Measurements from ENCODE around the gene ZSCAN10. TPM values are rescaled to one million over a fixed set of nuclear protein-coding genes. Genes with fewer than 3 reads are reported as not detected.

The ZSCAN10 gene
- total and polyA plus RNA-seq, 9 of the 15 experiments (the other 6 are each of a cell fraction or from before 2014, with no cell fraction given), result 0.22 TPM; not detected in 8

DNA sequence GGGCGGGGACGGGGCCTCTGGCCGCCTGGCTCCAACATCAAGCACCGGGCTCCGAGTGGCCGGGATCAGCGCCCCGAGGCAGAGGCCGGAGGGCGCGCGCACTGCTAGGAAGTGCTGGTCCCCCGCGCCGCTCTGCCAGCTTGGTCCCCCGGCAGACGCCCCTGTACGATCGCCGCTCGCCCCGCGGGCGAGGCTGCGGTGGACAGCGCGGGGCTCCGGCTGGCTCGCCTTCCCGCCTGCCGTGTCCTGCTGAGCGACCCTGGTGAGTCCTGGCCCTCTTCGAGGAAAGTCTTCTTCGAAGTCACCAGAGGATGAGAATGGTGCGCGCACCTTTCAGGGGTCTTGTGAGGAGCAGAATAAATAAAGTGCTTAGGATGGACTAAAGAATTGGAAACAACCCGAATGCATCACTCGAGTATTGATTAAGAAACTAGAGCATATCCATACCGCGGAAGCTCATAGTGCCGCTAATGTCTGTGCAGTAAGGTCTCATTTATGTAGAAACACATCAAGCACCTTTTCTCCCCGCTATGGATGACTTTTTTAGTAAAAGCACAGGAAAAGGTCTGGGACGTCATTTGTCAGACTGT is 36.1 kb upstream of the ZSCAN10 start (continued):
- TF ChIP-seq BCLAF1 (IDR thresholded peaks at IDR 0.05; ENCODE audit: borderline replicate concordance in 1 of 2, control insufficient read depth in 1 of 2, low read depth in 2 of 2, low read length in 1 of 2), result no peak
- no peak for TF ChIP-seq FOXM1 (IDR thresholded peaks at IDR 0.05; ENCODE audit: low read depth)
- TF ChIP-seq FOXM1 (CRISPR knock-in tag; IDR thresholded peaks at IDR 0.05; ENCODE audit: low read depth), result no peak
- no peak for TF ChIP-seq PTRF (tag; IDR thresholded peaks at IDR 0.05)
- TF ChIP-seq ZNF212 (CRISPR knock-in tag; IDR thresholded peaks at IDR 0.05), result no peak
- TF ChIP-seq MEF2A (IDR thresholded peaks at IDR 0.05; ENCODE audit: control insufficient read depth, low read depth, low read length), result no peak
- peak; percentile 79 for TF ChIP-seq KDM5B (IDR thresholded peaks at IDR 0.05; ENCODE audit: insufficient replicate concordance, low read depth, low read length)
- no peak for TF ChIP-seq ZNF79 (CRISPR knock-in tag; IDR thresholded peaks at IDR 0.05; ENCODE audit: low read depth)
- TF ChIP-seq, protein P1, sequence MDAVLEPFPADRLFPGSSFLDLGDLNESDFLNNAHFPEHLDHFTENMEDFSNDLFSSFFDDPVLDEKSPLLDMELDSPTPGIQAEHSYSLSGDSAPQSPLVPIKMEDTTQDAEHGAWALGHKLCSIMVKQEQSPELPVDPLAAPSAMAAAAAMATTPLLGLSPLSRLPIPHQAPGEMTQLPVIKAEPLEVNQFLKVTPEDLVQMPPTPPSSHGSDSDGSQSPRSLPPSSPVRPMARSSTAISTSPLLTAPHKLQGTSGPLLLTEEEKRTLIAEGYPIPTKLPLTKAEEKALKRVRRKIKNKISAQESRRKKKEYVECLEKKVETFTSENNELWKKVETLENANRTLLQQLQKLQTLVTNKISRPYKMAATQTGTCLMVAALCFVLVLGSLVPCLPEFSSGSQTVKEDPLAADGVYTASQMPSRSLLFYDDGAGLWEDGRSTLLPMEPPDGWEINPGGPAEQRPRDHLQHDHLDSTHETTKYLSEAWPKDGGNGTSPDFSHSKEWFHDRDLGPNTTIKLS (IDR thresholded peaks at IDR 0.05; ENCODE audit: borderline replicate concordance, low read depth), result no peak
- no peak for TF ChIP-seq POLR2B (IDR thresholded peaks at IDR 0.05; ENCODE audit: low read depth, partially characterized antibody)
- TF ChIP-seq KAT8 (IDR thresholded peaks at IDR 0.05; ENCODE audit: low read depth), result no peak
- TF ChIP-seq DNMT1 (IDR thresholded peaks at IDR 0.05), result no peak
- no peak for TF ChIP-seq ZFP36 (IDR thresholded peaks at IDR 0.05; ENCODE audit: low read depth, low read length, partially characterized antibody)
- TF ChIP-seq KDM4B (IDR thresholded peaks at IDR 0.05; ENCODE audit: borderline replicate concordance in 2 of 2, low read depth in 1 of 2), result no peak
- TF ChIP-seq, protein P2, sequence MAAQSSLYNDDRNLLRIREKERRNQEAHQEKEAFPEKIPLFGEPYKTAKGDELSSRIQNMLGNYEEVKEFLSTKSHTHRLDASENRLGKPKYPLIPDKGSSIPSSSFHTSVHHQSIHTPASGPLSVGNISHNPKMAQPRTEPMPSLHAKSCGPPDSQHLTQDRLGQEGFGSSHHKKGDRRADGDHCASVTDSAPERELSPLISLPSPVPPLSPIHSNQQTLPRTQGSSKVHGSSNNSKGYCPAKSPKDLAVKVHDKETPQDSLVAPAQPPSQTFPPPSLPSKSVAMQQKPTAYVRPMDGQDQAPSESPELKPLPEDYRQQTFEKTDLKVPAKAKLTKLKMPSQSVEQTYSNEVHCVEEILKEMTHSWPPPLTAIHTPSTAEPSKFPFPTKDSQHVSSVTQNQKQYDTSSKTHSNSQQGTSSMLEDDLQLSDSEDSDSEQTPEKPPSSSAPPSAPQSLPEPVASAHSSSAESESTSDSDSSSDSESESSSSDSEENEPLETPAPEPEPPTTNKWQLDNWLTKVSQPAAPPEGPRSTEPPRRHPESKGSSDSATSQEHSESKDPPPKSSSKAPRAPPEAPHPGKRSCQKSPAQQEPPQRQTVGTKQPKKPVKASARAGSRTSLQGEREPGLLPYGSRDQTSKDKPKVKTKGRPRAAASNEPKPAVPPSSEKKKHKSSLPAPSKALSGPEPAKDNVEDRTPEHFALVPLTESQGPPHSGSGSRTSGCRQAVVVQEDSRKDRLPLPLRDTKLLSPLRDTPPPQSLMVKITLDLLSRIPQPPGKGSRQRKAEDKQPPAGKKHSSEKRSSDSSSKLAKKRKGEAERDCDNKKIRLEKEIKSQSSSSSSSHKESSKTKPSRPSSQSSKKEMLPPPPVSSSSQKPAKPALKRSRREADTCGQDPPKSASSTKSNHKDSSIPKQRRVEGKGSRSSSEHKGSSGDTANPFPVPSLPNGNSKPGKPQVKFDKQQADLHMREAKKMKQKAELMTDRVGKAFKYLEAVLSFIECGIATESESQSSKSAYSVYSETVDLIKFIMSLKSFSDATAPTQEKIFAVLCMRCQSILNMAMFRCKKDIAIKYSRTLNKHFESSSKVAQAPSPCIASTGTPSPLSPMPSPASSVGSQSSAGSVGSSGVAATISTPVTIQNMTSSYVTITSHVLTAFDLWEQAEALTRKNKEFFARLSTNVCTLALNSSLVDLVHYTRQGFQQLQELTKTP (IDR thresholded peaks at IDR 0.05; ENCODE audit: low read depth in 1 of 2, partially characterized antibody in 2 of 2), result peak in 1 of 2 experiments; percentile 26
- peak; percentile 26; the same call in 1 of the 2 replicates for TF ChIP-seq STAG1 (CRISPR knock-in tag; IDR thresholded peaks at IDR 0.05; ENCODE audit: borderline replicate concordance)
- no peak for TF ChIP-seq ZNF324 (CRISPR knock-in tag; IDR thresholded peaks at IDR 0.05)
